ENCODE measurements around the gene COQ2.

COQ2 gene

GRCh38 chr4:83323136-83323535 is 38.5 kb upstream of the COQ2 start:
- TF ChIP-seq CTCF (conservative IDR thresholded peaks at IDR 0.05; ENCODE audit: low read depth) = no peak
- no peak for DNase-seq (ENCODE audit: low spot score)
- ChIA-PET POLR2A (ENCODE audit: low non-redundant PET) (no interaction called here), CTCF (interaction anchor here (0.7 kb wide), 2 partner anchors 7 to 562 kb away, joined by 3 to 4 read pairs; no protein-coding TSS in a partner anchor)
- H3K27ac ChIP-seq = no peak overlapping the region

GRCh38 chr4:83320548-83320947 is 36.0 kb upstream of the COQ2 start:
- no peak for TF ChIP-seq CTCF (conservative IDR thresholded peaks at IDR 0.05; ENCODE audit: low read depth)
- CTCF ChIA-PET = interaction anchor here (0.8 kb wide), 1 partner anchor 250 kb away, joined by 3 read pairs; no protein-coding TSS in a partner anchor

GRCh38 chr4:83318666-83319065 is 34.1 kb upstream of the COQ2 start:
- POLR2A ChIA-PET (ENCODE audit: low non-redundant PET) = no interaction called here
- H3K27ac ChIP-seq = no peak overlapping the region
- CTCF ChIA-PET = interaction anchor here (0.6 kb wide), 1 partner anchor 280 kb away, joined by 4 read pairs; no protein-coding TSS in a partner anchor
- no peak for TF ChIP-seq CTCF (conservative IDR thresholded peaks at IDR 0.05; ENCODE audit: low read depth)
- no peak for DNase-seq (ENCODE audit: low spot score)

More at GRCh38 chr4:83320548-83320947, 36.0 kb upstream of the COQ2 start:
- H3K27ac ChIP-seq = peak overlapping the region; percentile 18; the same call in 1 of the 2 replicates
- POLR2A ChIA-PET (ENCODE audit: low non-redundant PET) = interaction anchor here (0.6 kb wide), 3 partner anchors 95 to 275 kb away, joined by 5 to 11 read pairs (median 5); no protein-coding TSS in a partner anchor
- peak; percentile 14 for DNase-seq (ENCODE audit: low spot score)

- no peak overlapping the region for H3K27ac ChIP-seq
- no peak for TF ChIP-seq CTCF (conservative IDR thresholded peaks at IDR 0.05; ENCODE audit: low read depth)
- no peak for DNase-seq (ENCODE audit: low spot score)
- POLR2A ChIA-PET (ENCODE audit: low non-redundant PET) = no interaction called here
- CTCF ChIA-PET = no interaction called here
These were observed 33.1 kb upstream of the COQ2 start for GRCh38 chr4:83317671-83318070.

GRCh38 chr4:83316459-83317165 is 32.0 kb upstream of the COQ2 start:
- peak; percentile 48 for DNase-seq (ENCODE audit: low spot score)
- POLR2A ChIA-PET (ENCODE audit: low non-redundant PET) = no interaction called here
- CTCF ChIA-PET = interaction anchor here (0.7 kb wide), 1 partner anchor 21 kb away, joined by 3 read pairs; no protein-coding TSS in a partner anchor
- peak overlapping the region; percentile 64 for H3K27ac ChIP-seq
- no peak for TF ChIP-seq CTCF (conservative IDR thresholded peaks at IDR 0.05; ENCODE audit: low read depth)

- TF ChIP-seq CTCF (conservative IDR thresholded peaks at IDR 0.05; ENCODE audit: low read depth) = no peak
- no peak for DNase-seq (ENCODE audit: low spot score)
- no peak overlapping the region for H3K27ac ChIP-seq
- ChIA-PET POLR2A (ENCODE audit: low non-redundant PET) (no interaction called here), CTCF (interaction anchor here (0.6 to 0.7 kb wide), 2 partner anchors 11 to 12 kb away, joined by 3 to 4 read pairs; no protein-coding TSS in a partner anchor)
These were observed 30.8 kb upstream of the COQ2 start for GRCh38 chr4:83315341-83315870.

All from RWPE1 (cell line).